ENCODE measurements around the gene GFOD1. TPM values are rescaled to one million over a fixed set of nuclear protein-coding genes. Genes with fewer than 3 reads are reported as not detected.
A peak's percentile ranks its signal among the peaks of the same experiment; 100 is the strongest.

The GFOD1 gene
- total RNA-seq, 1 donor from 2014 or later, result 51.6 TPM

GRCh38 chr6:13474787-13475186 lies 12.6 kb downstream of the GFOD1 start:
- TF ChIP-seq CTCF (IDR thresholded peaks at IDR 0.05; ENCODE audit: borderline replicate concordance), result no peak
- peaks cover 12% of the 10 kb centered on the region for H3K36me3 ChIP-seq
- H3K9me3 ChIP-seq (replicated peaks), result no peaks in the 10 kb centered on the region
- intact Hi-C loops (cut with micrococcal nuclease), result no loop called here
- H3K27me3 ChIP-seq (ENCODE audit: low read depth), result no peaks in the 10 kb centered on the region
- H3K27ac ChIP-seq (replicated peaks), result no peak overlapping the region
- DNase-seq, result no peak
- no peak overlapping the region for H3K4me3 ChIP-seq
- H3K4me1 ChIP-seq, result peaks cover 73% of the 10 kb centered on the region

- peaks cover 11% of the 10 kb centered on the region for H3K36me3 ChIP-seq
- H3K27ac ChIP-seq (replicated peaks), result no peak overlapping the region
- no peak for TF ChIP-seq CTCF (IDR thresholded peaks at IDR 0.05; ENCODE audit: borderline replicate concordance)
- peaks cover 73% of the 10 kb centered on the region for H3K4me1 ChIP-seq
- DNase-seq, result no peak
- no peaks in the 10 kb centered on the region for H3K9me3 ChIP-seq (replicated peaks)
- intact Hi-C loops (cut with micrococcal nuclease), result no loop called here
- H3K27me3 ChIP-seq (ENCODE audit: low read depth), result no peaks in the 10 kb centered on the region
- no peak overlapping the region for H3K4me3 ChIP-seq
Observed at GRCh38 chr6:13474360-13474759, 13.0 kb downstream of the GFOD1 start.

GRCh38 chr6:13473768-13474165 lies 13.6 kb downstream of the GFOD1 start:
- no peaks in the 10 kb centered on the region for H3K27me3 ChIP-seq (ENCODE audit: low read depth)
- H3K27ac ChIP-seq (replicated peaks), result peak overlapping the region; percentile 7
- peaks cover 10% of the 10 kb centered on the region for H3K36me3 ChIP-seq
- no peak for DNase-seq
- no peak overlapping the region for H3K4me3 ChIP-seq
- H3K9me3 ChIP-seq (replicated peaks), result no peaks in the 10 kb centered on the region
- peaks cover 73% of the 10 kb centered on the region for H3K4me1 ChIP-seq
- intact Hi-C loops (cut with micrococcal nuclease), result no loop called here
- no peak for TF ChIP-seq CTCF (IDR thresholded peaks at IDR 0.05; ENCODE audit: borderline replicate concordance)

GRCh38 chr6:13472976-13473767 lies 14.2 kb downstream of the GFOD1 start:
- TF ChIP-seq CTCF (IDR thresholded peaks at IDR 0.05; ENCODE audit: borderline replicate concordance), result no peak
- H3K27ac ChIP-seq (replicated peaks), result peak overlapping the region; percentile 7
- H3K4me1 ChIP-seq, result peaks cover 76% of the 10 kb centered on the region
- peaks cover 5% of the 10 kb centered on the region for H3K9me3 ChIP-seq (replicated peaks)
- peaks cover 13% of the 10 kb centered on the region for H3K36me3 ChIP-seq
- DNase-seq, result no peak
- intact Hi-C loops (cut with micrococcal nuclease), result no loop called here
- H3K4me3 ChIP-seq, result no peak overlapping the region
- no peaks in the 10 kb centered on the region for H3K27me3 ChIP-seq (ENCODE audit: low read depth)

- Histone ChIP-seq H3K4me3 (no peak overlapping the region), H3K27ac (replicated peaks) (no peak overlapping the region), H3K4me1 (peaks cover 81% of the 10 kb centered on the region), H3K27me3 (ENCODE audit: low read depth) (no peaks in the 10 kb centered on the region), H3K9me3 (replicated peaks) (peaks cover 6% of the 10 kb centered on the region), H3K36me3 (peaks cover 13% of the 10 kb centered on the region)
- intact Hi-C loops (cut with micrococcal nuclease), result no loop called here
- no peak for DNase-seq
- TF ChIP-seq CTCF (IDR thresholded peaks at IDR 0.05; ENCODE audit: borderline replicate concordance), result no peak
Observed at GRCh38 chr6:13472099-13472498, 15.3 kb downstream of the GFOD1 start.
